NCI-H1048 (cell line): Measurements from ENCODE around the gene FNBP1.
"Not testable (repeated sequence)": the region's sequence is repeated elsewhere in the genome, so short reads cannot be mapped to it uniquely, and the experiment has no call there.

Experiments
- DNase-seq: peaks from one replicate; lab custom pipeline; 2025; lab: John Stamatoyannopoulos, UW

The FNBP1 gene

GRCh38 chr9:130021842-130022241 is 21.1 kb downstream of the FNBP1 start:
- not testable (repeated sequence) for DNase-seq

GRCh38 chr9:130021123-130021522 is 21.9 kb downstream of the FNBP1 start:
- no peak for DNase-seq

GRCh38 chr9:130020618-130021017 is 22.4 kb downstream of the FNBP1 start:
- DNase-seq: no peak

GRCh38 chr9:130018265-130018664 is 24.7 kb downstream of the FNBP1 start:
- no peak for DNase-seq

- not testable (repeated sequence) for DNase-seq
Observed at GRCh38 chr9:130017510-130017909, 25.5 kb downstream of the FNBP1 start.

- no peak for DNase-seq
Observed at GRCh38 chr9:130017076-130017475, 25.9 kb downstream of the FNBP1 start.

- DNase-seq: no peak
Observed at GRCh38 chr9:130015353-130016019, 27.5 kb downstream of the FNBP1 start.

GRCh38 chr9:130013326-130013725 is 29.7 kb downstream of the FNBP1 start:
- DNase-seq: no peak

- DNase-seq: no peak
Observed at GRCh38 chr9:130010151-130010988, 32.6 kb downstream of the FNBP1 start.

GRCh38 chr9:130009546-130009945 is 33.4 kb downstream of the FNBP1 start:
- not testable (repeated sequence) for DNase-seq

GRCh38 chr9:130008538-130008937 is 34.5 kb downstream of the FNBP1 start:
- no peak for DNase-seq

GRCh38 chr9:130006952-130007351 is 36.0 kb downstream of the FNBP1 start:
- not testable (repeated sequence) for DNase-seq

GRCh38 chr9:130003943-130004552 is 38.9 kb downstream of the FNBP1 start:
- no peak for DNase-seq

- DNase-seq: no peak
Observed at GRCh38 chr9:130002320-130002719, 40.7 kb downstream of the FNBP1 start.

- DNase-seq: no peak
Observed at GRCh38 chr9:130001190-130001589, 41.8 kb downstream of the FNBP1 start.

- DNase-seq: no peak
Observed at GRCh38 chr9:129999141-129999510, 43.9 kb downstream of the FNBP1 start.

- DNase-seq: no peak
Observed at GRCh38 chr9:129998491-129999140, 44.4 kb downstream of the FNBP1 start.

- not testable (repeated sequence) for DNase-seq
Observed at GRCh38 chr9:129997706-129998105, 45.3 kb downstream of the FNBP1 start.

GRCh38 chr9:129996161-129996830 is 46.7 kb downstream of the FNBP1 start:
- DNase-seq: no peak

GRCh38 chr9:129995409-129996160 is 47.4 kb downstream of the FNBP1 start:
- DNase-seq: no peak

GRCh38 chr9:129994882-129995281 is 48.1 kb downstream of the FNBP1 start:
- DNase-seq: no peak
